ENCODE data around the gene MBTPS1. TPM values are rescaled to one million over a fixed set of nuclear protein-coding genes. Genes with fewer than 3 reads are reported as not detected.
A peak's percentile ranks its signal among the peaks of the same experiment; 100 is the strongest.

MBTPS1 gene
- total and polyA plus RNA-seq, 9 of the 15 experiments (the other 6 are each of a cell fraction or from before 2014, with no cell fraction given): 2.8 to 57.6 (median 43.8) TPM

- TF ChIP-seq ZMIZ1 (IDR thresholded peaks at IDR 0.05; ENCODE audit: low read depth in 2 of 2, low read length in 2 of 2) (no peak), ZNF239 (CRISPR knock-in tag; IDR thresholded peaks at IDR 0.05) (no peak; the same call in 1 of the 2 replicates), STAG1 (CRISPR knock-in tag; IDR thresholded peaks at IDR 0.05; ENCODE audit: borderline replicate concordance) (no peak), CHAMP1 (IDR thresholded peaks at IDR 0.05) (no peak), ZNF12 (CRISPR knock-in tag; IDR thresholded peaks at IDR 0.05) (0 out of 2 replicates have a peak, but pooled peaks have one; percentile 71), TEAD2 (tag; IDR thresholded peaks at IDR 0.05) (no peak), CC2D1A (IDR thresholded peaks at IDR 0.05) (no peak), MXD1 (CRISPR knock-in tag; IDR thresholded peaks at IDR 0.05; ENCODE audit: borderline replicate concordance, poor library complexity, severe bottlenecking) (no peak), FOSL1 (tag; conservative IDR thresholded peaks at IDR 0.05) (peak; percentile 37), HMG20B (CRISPR knock-in tag; IDR thresholded peaks at IDR 0.05) (no peak), ZNF253 (CRISPR knock-in tag; conservative IDR thresholded peaks at IDR 0.05) (no peak), PHF20 (IDR thresholded peaks at IDR 0.05; ENCODE audit: partially characterized antibody) (no peak), TSC22D4 (tag; IDR thresholded peaks at IDR 0.05) (no peak), HIVEP1 (CRISPR knock-in tag; IDR thresholded peaks at IDR 0.05) (0 out of 2 replicates have a peak, but pooled peaks have one; percentile 12), CHCHD3 (CRISPR knock-in tag; IDR thresholded peaks at IDR 0.05) (no peak), CBX1 (IDR thresholded peaks at IDR 0.05; ENCODE audit: low read depth) (no peak), HNRNPH1 (optimal IDR thresholded peaks at IDR 0.05; ENCODE audit: low read depth, low read length) (no peak), RB1 (IDR thresholded peaks at IDR 0.05; ENCODE audit: low read depth) (no peak), FIP1L1 (IDR thresholded peaks at IDR 0.05; ENCODE audit: low read depth, low read length, poor library complexity, severe bottlenecking) (no peak), ZNF717 (CRISPR knock-in tag; IDR thresholded peaks at IDR 0.05) (0 out of 2 replicates have a peak, but pooled peaks have one; percentile 26), ZNF740 (CRISPR knock-in tag; IDR thresholded peaks at IDR 0.05) (no peak), ZNF740 (tag; IDR thresholded peaks at IDR 0.05) (no peak; a peak in 1 of 4 replicates)
Observed at GRCh38 chr16:84138824-84139627, 22.3 kb upstream of the MBTPS1 start (continued).
